Transverse colon (tissue), 3 donors: ENCODE data around the gene CDC42EP3.

ENCODE experiments used
- POLR2A ChIP-seq: fragments of 450-650 bp; IDR thresholded peaks from one replicate; pipeline ENCODE4 v1.6.1; 2016; ENCODE audit warnings: antibody characterized with exemption, mild to moderate bottlenecking, moderate library complexity
- POLR2AphosphoS5 ChIP-seq, 3 donors: sonication (generic); formaldehyde crosslinking; IDR thresholded peaks; one replicate each; pipeline ENCODE4 v1.6.1; 2016; ENCODE audit warnings: antibody characterized with exemption in 3 of 3

GRCh38 chr2:37623971-37624900 lies 47.2 kb downstream of the CDC42EP3 start:
- TF ChIP-seq POLR2A: no peak
- no peak for TF ChIP-seq POLR2AphosphoS5 (IDR thresholded peaks at IDR 0.05)
